ENCODE measurements around the gene EPHB6.
A peak's percentile ranks its signal among the peaks of the same experiment; 100 is the strongest.

Gene EPHB6

GRCh38 chr7:142808802-142809583 is 45.9 kb upstream of the EPHB6 start:
- no peak for TF ChIP-seq CTCF (IDR thresholded peaks at IDR 0.05; ENCODE audit: control insufficient read depth, extremely low read depth, insufficient read depth)
- no peak overlapping the region for H3K4me3 ChIP-seq (ENCODE audit: low read depth, low read length)
- no peak for DNase-seq (ENCODE audit: low read depth)

- no peak for DNase-seq (ENCODE audit: low read depth)
- no peak overlapping the region for H3K4me3 ChIP-seq (ENCODE audit: low read depth, low read length)
- TF ChIP-seq CTCF (IDR thresholded peaks at IDR 0.05; ENCODE audit: control insufficient read depth, extremely low read depth, insufficient read depth) = no peak
These were observed 45.2 kb upstream of the EPHB6 start for GRCh38 chr7:142809671-142810070.

DNA sequence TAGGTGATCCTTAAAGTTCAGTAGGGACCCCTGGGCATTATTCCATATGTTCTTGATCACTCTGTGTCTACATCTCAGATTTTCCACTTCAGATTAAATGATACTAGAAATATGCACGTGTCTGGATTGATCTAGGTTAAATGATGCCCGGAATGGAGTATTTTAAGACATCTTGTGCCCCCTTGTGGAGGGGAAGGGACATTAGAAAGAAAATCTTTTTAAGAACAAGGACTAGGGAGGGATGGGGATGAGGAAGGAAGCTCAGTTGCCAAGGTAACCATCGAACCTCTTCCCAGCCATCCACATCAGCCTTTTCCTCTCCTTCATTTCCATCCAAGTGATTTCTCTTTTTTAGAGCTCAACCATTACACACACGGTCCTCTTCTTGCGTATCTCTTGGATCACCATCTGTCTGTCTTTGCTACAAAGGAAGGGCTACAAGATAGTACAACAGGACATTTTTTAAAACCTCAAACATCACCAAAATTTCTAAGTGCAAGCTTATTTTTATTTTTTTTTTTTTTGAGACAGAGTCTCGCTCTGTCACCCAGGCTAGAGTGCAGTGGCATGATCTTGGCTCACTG is 43.6 kb upstream of the EPHB6 start:
- no peak overlapping the region for H3K4me3 ChIP-seq (ENCODE audit: low read depth, low read length)
- DNase-seq (ENCODE audit: low read depth) = peak; percentile 31
- peak; percentile 66 for TF ChIP-seq CTCF (IDR thresholded peaks at IDR 0.05; ENCODE audit: control insufficient read depth, extremely low read depth, insufficient read depth)

- TF ChIP-seq CTCF (IDR thresholded peaks at IDR 0.05; ENCODE audit: control insufficient read depth, extremely low read depth, insufficient read depth) = no peak
- no peak overlapping the region for H3K4me3 ChIP-seq (ENCODE audit: low read depth, low read length)
- DNase-seq (ENCODE audit: low read depth) = no peak
These were observed 42.2 kb upstream of the EPHB6 start for GRCh38 chr7:142812437-142813215.

DNA sequence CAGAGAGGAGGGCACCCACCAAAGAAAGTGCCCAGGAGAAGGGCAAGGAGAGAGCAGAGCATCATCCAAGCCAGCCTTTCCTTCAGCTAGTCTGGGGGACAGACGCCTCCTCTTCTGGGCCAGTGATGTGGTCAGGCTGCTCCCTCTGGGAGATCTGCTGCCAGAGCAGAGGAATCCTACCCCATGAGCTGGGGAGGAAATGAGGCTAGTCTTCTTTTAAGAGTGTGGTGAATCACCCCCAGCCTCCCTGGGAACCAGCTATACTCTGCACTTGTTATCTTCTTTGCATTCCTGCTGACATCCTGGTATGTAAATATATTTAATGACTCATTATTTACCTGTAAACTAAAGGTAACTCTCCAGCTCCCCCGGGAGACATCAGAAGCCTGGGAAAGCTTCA is 41.6 kb upstream of the EPHB6 start:
- TF ChIP-seq CTCF (IDR thresholded peaks at IDR 0.05; ENCODE audit: control insufficient read depth, extremely low read depth, insufficient read depth) = no peak
- no peak overlapping the region for H3K4me3 ChIP-seq (ENCODE audit: low read depth, low read length)
- DNase-seq (ENCODE audit: low read depth) = peak; percentile 84

GRCh38 chr7:142813699-142814098 is 41.2 kb upstream of the EPHB6 start:
- no peak for DNase-seq (ENCODE audit: low read depth)
- TF ChIP-seq CTCF (IDR thresholded peaks at IDR 0.05; ENCODE audit: control insufficient read depth, extremely low read depth, insufficient read depth) = no peak
- no peak overlapping the region for H3K4me3 ChIP-seq (ENCODE audit: low read depth, low read length)

Measured in LNCaP clone FGC (cell line).